GM12878 (cell line): ENCODE data around the gene MAML2. TPM values are rescaled to one million over a fixed set of nuclear protein-coding genes. Genes with fewer than 3 reads are reported as not detected.

Source experiments
- ATAC-seq: fragments of 200-7000 bp; cut with Tn5 transposase; 3 replicates; pipeline ENCODE4 v1.9.1; 2020; ENCODE audit warnings: mild to moderate bottlenecking, moderate library complexity
- BruUV-seq: library from RNA; stranded (reverse); fragments of 400-500 nt; replicated peaks from 2 replicates; lab custom pipeline; 2021; lab: Mats Ljungman, UMichigan
- CTCF ChIA-PET: fragments of 300-600 bp; sonication (Branson Sonifier 250); formaldehyde crosslinking; extraction: SDS; loops from one replicate; lab custom pipeline; 2021; ENCODE audit warnings: inconsistent platforms; lab: Yijun Ruan, JAX
- POLR2A ChIA-PET: fragments of 350-600 bp; formaldehyde crosslinking; extraction: SDS; loops from one replicate; lab custom pipeline; 2021; ENCODE audit warnings: inconsistent platforms; lab: Charles Lee
- RAD21 ChIA-PET: fragments of 300-600 bp; sonication (Branson Sonifier 250); formaldehyde crosslinking; loops from one replicate; lab custom pipeline; 2023; ENCODE audit warnings: antibody characterized with exemption; ENCODE audit not compliant: unreplicated experiment; lab: Charles Lee
- SMC1A ChIA-PET: fragments of 300-600 bp; sonication (Branson Sonifier 250); formaldehyde crosslinking; loops from one replicate; lab custom pipeline; 2023; ENCODE audit not compliant: unreplicated experiment, uncharacterized antibody; lab: Charles Lee
- DNase-seq: peaks from one replicate; pipeline ENCODE4 v3.0.0-alpha.2; 2011; ENCODE audit warnings: low read depth, low spot score
- FAIRE-seq: peaks from 3 replicates; lab custom pipeline; 2011; peaks lifted over from hg19 to GRCh38; lab: Jason Lieb, UNC
- H2AFZ ChIP-seq: 2 replicates; pipeline ENCODE4 v1.6.0; 2011; ENCODE audit warnings: low read depth, low read length, control low read depth; ENCODE audit not compliant: control insufficient read depth
- H3K27ac ChIP-seq: 2 replicates; pipeline ENCODE4 v1.5.1; 2011; ENCODE audit warnings: control low read depth; ENCODE audit not compliant: control insufficient read depth, insufficient read depth
- H3K27me3 ChIP-seq, 2 experiments: replicated peaks in 1 of 2; 2 replicates each; pipeline versions ENCODE4 v1.6.0 to v1.6.1; 2011; ENCODE audit warnings: low read length in 1 of 2; ENCODE audit not compliant: control insufficient read depth in 2 of 2, insufficient read depth in 2 of 2
- H3K36me3 ChIP-seq, 2 experiments: 2 replicates each; pipeline ENCODE4 v1.5.1; 2011; ENCODE audit warnings: low read length in 1 of 2; ENCODE audit not compliant: control insufficient read depth in 2 of 2, insufficient read depth in 2 of 2
- H3K4me1 ChIP-seq: 2 replicates; pipeline ENCODE4 v1.6.1; 2011; ENCODE audit warnings: mild to moderate bottlenecking, low read length, moderate library complexity, mixed read lengths; ENCODE audit not compliant: control insufficient read depth, insufficient read depth
- H3K4me2 ChIP-seq: 2 replicates; pipeline ENCODE4 v1.6.0; 2011; ENCODE audit warnings: control low read depth; ENCODE audit not compliant: control insufficient read depth, insufficient read depth
- H3K4me3 ChIP-seq: fragments of 200-600 bp; sonication (generic); 2 replicates; pipeline ENCODE4 v1.5.1; 2016
- H3K79me2 ChIP-seq: 2 replicates; pipeline ENCODE4 v1.6.0; 2011; ENCODE audit warnings: low read length; ENCODE audit not compliant: control insufficient read depth, insufficient read depth
- H3K9ac ChIP-seq: 2 replicates; pipeline ENCODE4 v1.8.0; 2011; ENCODE audit warnings: low read length, control low read depth, mixed read lengths; ENCODE audit not compliant: control insufficient read depth, insufficient read depth
- H3K9me3 ChIP-seq: replicated peaks from 3 replicates; pipeline ENCODE4 v1.5.1; 2011; ENCODE audit warnings: mild to moderate bottlenecking, low read length; ENCODE audit not compliant: control insufficient read depth, insufficient read depth
- H4K20me1 ChIP-seq: 2 replicates; pipeline ENCODE4 v1.6.0; 2011; ENCODE audit not compliant: control insufficient read depth, insufficient read depth
- SIX5 ChIP-seq: IDR thresholded peaks from 2 replicates; pipeline ENCODE4 v1.6.1; 2011; ENCODE audit warnings: mild to moderate bottlenecking, low read depth, low read length, moderate library complexity; ENCODE audit not compliant: severe bottlenecking
- WGBS: methylation state at CpG from one replicate; pipeline ENCODE4 v1.1.6; 2016; ENCODE audit warnings: low lambda C conversion rate; ENCODE audit not compliant: insufficient replicate concordance, insufficient coverage; ENCODE audit errors: missing lambda C conversion rate; 5-methylcytosine and 5-hydroxymethylcytosine counted together
- in situ Hi-C: fragments of 300-500 bp; cut with MboI; formaldehyde crosslinking; loops from 9 replicates; pipeline ENCODE4 v1.14.3; 2018; ENCODE audit warnings: mixed read lengths
- intact Hi-C: fragments of 100-400 bp; cut with micrococcal nuclease; formaldehyde crosslinking; loops from one replicate; pipeline ENCODE4 v1.14.2; 2022; ENCODE audit not compliant: unreplicated experiment
- polyA plus RNA-seq, 11 experiments: library from polyadenylated mRNA; depleted of rRNA in 4 of 11; unstranded in 6 of 11; stranded (reverse) in 5 of 11; fragments of >200 nt; fragmentation: Nextera tagmentation in 4 of 11; fragmentation: Illumina TruSeq in 1 of 11; extraction: Ambion mirVana in 4 of 11; extraction: Trizol in 1 of 11; gene quantifications; 1 replicate in 1 of 11; 2 replicates in 10 of 11; pipeline versions ENCODE4 v1.2.1 to v1.2.3, GENCODE V29; 2011 to 2016; ENCODE audit warnings: inconsistent platforms in 2 of 11, missing spikeins in 2 of 11, low read depth in 1 of 11
- total RNA-seq, 4 experiments: library from RNA; depleted of rRNA in 3 of 4; stranded (reverse); fragments of >200 nt in 3 of 4; fragmentation: Illumina TruSeq in 1 of 4; extraction: Trizol in 1 of 4; gene quantifications; 2 replicates each; pipeline versions ENCODE4 v1.2.1 to v1.2.3, GENCODE V29; 2013 to 2021
- TF ChIP-seq, protein P1 (sequence below), 3 experiments: IDR thresholded peaks in 2 of 3; conservative IDR thresholded peaks in 1 of 3; 2 replicates each; pipeline ENCODE4 v1.5.1; 2011; ENCODE audit warnings: low read depth in 3 of 3, low read length in 3 of 3, mild to moderate bottlenecking in 3 of 3, control low read depth in 2 of 3, moderate library complexity in 2 of 3, inconsistent platforms in 1 of 3, mixed read lengths in 1 of 3; ENCODE audit not compliant: control insufficient read depth in 2 of 3, insufficient read depth in 1 of 3; ENCODE audit errors: extremely low read depth in 1 of 3

Gene MAML2
- total and polyA plus RNA-seq, 10 of the 15 experiments (the other 5 are each of a cell fraction or from before 2014, with no cell fraction given), result 2.5 to 15.1 (median 12.0) TPM

DNA sequence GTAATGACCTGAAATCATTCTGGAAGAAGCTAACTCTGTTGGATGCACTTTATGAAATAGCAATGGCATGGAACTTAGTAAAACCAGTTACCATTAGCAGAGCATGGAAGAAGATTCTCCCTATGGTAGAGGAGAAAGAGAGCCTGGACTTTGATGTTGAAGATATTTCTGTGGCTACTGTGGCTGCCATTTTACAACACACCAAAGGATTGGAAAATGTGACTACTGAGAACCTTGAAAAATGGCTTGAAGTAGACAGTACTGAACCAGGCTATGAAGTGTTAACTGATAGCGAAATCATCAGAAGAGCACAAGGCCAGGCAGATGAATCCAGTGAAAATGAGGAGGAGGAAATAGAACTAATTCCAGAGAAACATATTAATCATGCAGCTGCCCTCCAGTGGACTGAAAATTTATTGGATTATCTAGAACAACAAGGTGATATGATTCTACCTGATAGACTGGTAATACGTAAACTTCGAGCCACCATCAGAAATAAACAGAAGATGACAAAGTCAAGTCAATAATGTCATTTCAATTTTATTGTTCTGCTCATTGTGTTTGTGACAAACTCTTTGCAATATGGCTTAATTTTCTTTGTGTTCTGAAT lies 48.8 kb upstream of the MAML2 start:
- H3K79me2 ChIP-seq, result peaks cover 49% of the 10 kb centered on the region
- in situ Hi-C loops (loop anchor here (5.0 kb wide), 3 partner anchors 340 to 555 kb away; no protein-coding TSS in a partner anchor), intact Hi-C loops (loop anchor here (1.0 to 5.0 kb wide), 4 partner anchors 205 to 380 kb away; no protein-coding TSS in a partner anchor)
- FAIRE-seq (no peak), ATAC-seq (no peak), DNase-seq (no peak)
- TF ChIP-seq, protein P1, sequence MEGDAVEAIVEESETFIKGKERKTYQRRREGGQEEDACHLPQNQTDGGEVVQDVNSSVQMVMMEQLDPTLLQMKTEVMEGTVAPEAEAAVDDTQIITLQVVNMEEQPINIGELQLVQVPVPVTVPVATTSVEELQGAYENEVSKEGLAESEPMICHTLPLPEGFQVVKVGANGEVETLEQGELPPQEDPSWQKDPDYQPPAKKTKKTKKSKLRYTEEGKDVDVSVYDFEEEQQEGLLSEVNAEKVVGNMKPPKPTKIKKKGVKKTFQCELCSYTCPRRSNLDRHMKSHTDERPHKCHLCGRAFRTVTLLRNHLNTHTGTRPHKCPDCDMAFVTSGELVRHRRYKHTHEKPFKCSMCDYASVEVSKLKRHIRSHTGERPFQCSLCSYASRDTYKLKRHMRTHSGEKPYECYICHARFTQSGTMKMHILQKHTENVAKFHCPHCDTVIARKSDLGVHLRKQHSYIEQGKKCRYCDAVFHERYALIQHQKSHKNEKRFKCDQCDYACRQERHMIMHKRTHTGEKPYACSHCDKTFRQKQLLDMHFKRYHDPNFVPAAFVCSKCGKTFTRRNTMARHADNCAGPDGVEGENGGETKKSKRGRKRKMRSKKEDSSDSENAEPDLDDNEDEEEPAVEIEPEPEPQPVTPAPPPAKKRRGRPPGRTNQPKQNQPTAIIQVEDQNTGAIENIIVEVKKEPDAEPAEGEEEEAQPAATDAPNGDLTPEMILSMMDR (IDR thresholded peaks at IDR 0.05 in 2 of 3, conservative IDR thresholded peaks at IDR 0.05 in 1 of 3; ENCODE audit: control insufficient read depth in 2 of 3, extremely low read depth in 1 of 3, insufficient read depth in 1 of 3, low read depth in 3 of 3, low read length in 3 of 3), result peak in 2 of 3 experiments; percentile 3 to 7; a peak in 1 of 6 replicates
- no peak for TF ChIP-seq SIX5
- no peaks in the 10 kb centered on the region for H3K27me3 ChIP-seq
- no peaks in the 10 kb centered on the region for H3K4me1 ChIP-seq
- no peak overlapping the region for H3K27ac ChIP-seq
- no peak overlapping the region for H2AFZ ChIP-seq
- ChIA-PET SMC1A (interaction anchor here (0.6 to 4.0 kb wide), 3 partner anchors 543 to 638 kb away, joined by 3 to 41 read pairs (median 3); no protein-coding TSS in a partner anchor), POLR2A (interaction anchor here (0.6 kb wide), 1 partner anchor 827 kb away, joined by 4 read pairs; no protein-coding TSS in a partner anchor), CTCF (interaction anchor here (0.6 to 3.7 kb wide), 4 partner anchors 33 to 1146 kb away, joined by 3 to 56 read pairs (median 4); partner anchors contain the start of gene MAML2), RAD21 (no interaction called here)
- H3K9ac ChIP-seq, result no peak overlapping the region
- H3K36me3 ChIP-seq, result no peaks in the 10 kb centered on the region
- no TSS peak for BruUV-seq
- no peaks in the 10 kb centered on the region for H3K9me3 ChIP-seq
- H3K4me3 ChIP-seq, result peak overlapping the region; percentile 90; the same call in 1 of the 2 replicates
- peak overlapping the region; percentile 93 for H3K4me2 ChIP-seq
- H4K20me1 ChIP-seq, result no peaks in the 10 kb centered on the region
- WGBS, result 94% methylated on average over 3 of the region's 3 CpGs
